ENCODE results near the gene HS3ST5.

GRCh38 chr6:114135363-114135971 is 207.4 kb downstream of the HS3ST5 start:
- TF ChIP-seq, protein P1, sequence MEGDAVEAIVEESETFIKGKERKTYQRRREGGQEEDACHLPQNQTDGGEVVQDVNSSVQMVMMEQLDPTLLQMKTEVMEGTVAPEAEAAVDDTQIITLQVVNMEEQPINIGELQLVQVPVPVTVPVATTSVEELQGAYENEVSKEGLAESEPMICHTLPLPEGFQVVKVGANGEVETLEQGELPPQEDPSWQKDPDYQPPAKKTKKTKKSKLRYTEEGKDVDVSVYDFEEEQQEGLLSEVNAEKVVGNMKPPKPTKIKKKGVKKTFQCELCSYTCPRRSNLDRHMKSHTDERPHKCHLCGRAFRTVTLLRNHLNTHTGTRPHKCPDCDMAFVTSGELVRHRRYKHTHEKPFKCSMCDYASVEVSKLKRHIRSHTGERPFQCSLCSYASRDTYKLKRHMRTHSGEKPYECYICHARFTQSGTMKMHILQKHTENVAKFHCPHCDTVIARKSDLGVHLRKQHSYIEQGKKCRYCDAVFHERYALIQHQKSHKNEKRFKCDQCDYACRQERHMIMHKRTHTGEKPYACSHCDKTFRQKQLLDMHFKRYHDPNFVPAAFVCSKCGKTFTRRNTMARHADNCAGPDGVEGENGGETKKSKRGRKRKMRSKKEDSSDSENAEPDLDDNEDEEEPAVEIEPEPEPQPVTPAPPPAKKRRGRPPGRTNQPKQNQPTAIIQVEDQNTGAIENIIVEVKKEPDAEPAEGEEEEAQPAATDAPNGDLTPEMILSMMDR (IDR thresholded peaks at IDR 0.05): no peak
- no peak for TF ChIP-seq POLR2A (IDR thresholded peaks at IDR 0.05)
